GM21390 (cell line): Measurements from ENCODE around the gene BPIFB1.

Experiments used
- ATAC-seq: cut with Tn5 transposase; IDR thresholded peaks from one replicate; pipeline ENCODE4 v1.9.1; 2021; ENCODE audit not compliant: unreplicated experiment

Gene BPIFB1

GRCh38 chr20:33353013-33353402 lies 70.0 kb downstream of the BPIFB1 start:
- no peak for ATAC-seq
